Liver (tissue), 9 donors: Measurements from ENCODE around the gene CD7. TPM values are rescaled to one million over a fixed set of nuclear protein-coding genes. Genes with fewer than 3 reads are reported as not detected.

Experiments
- DNase-seq: peaks from one replicate; pipeline ENCODE4 v3.0.0-alpha.2; 2017; ENCODE audit warnings: low spot score
- H3K27ac ChIP-seq, 2 donors: one replicate each; pipeline ENCODE4 v1.7.0; 2013; ENCODE audit warnings: inconsistent platforms in 2 of 2, low read length in 2 of 2, control low read depth in 1 of 2, low read depth in 1 of 2, mild to moderate bottlenecking in 1 of 2
- H3K27me3 ChIP-seq, 4 donors: one replicate each; pipeline versions ENCODE4 v1.6.1 to v1.7.0; 2013; ENCODE audit warnings: low read length in 3 of 4, inconsistent platforms in 1 of 4, mild to moderate bottlenecking in 1 of 4, moderate library complexity in 1 of 4; ENCODE audit not compliant: control insufficient read depth in 4 of 4, insufficient read depth in 4 of 4
- H3K36me3 ChIP-seq, 4 donors: one replicate each; pipeline versions ENCODE4 v1.6.1 to v1.7.0; 2013; ENCODE audit warnings: low read length in 3 of 4, mild to moderate bottlenecking in 3 of 4, low read depth in 1 of 4, moderate library complexity in 1 of 4; ENCODE audit not compliant: control insufficient read depth in 4 of 4, insufficient read depth in 3 of 4
- H3K4me1 ChIP-seq, 4 donors: one replicate each; pipeline versions ENCODE4 v1.6.1 to v1.7.0; 2013; ENCODE audit warnings: low read length in 3 of 4, mild to moderate bottlenecking in 3 of 4, moderate library complexity in 1 of 4; ENCODE audit not compliant: control insufficient read depth in 4 of 4, insufficient read depth in 4 of 4
- H3K4me3 ChIP-seq, 3 donors: one replicate each; pipeline versions ENCODE4 v1.6.1 to v1.7.0; 2013; ENCODE audit warnings: low read length in 3 of 3, control low read depth in 1 of 3, low read depth in 1 of 3, mild to moderate bottlenecking in 1 of 3
- H3K9ac ChIP-seq, 2 donors: one replicate each; pipeline ENCODE4 v1.7.0; 2013; ENCODE audit warnings: low read length in 2 of 2, mild to moderate bottlenecking in 2 of 2, moderate library complexity in 2 of 2, control low read depth in 1 of 2, low read depth in 1 of 2
- H3K9me3 ChIP-seq, 4 donors: one replicate each; pipeline versions ENCODE4 v1.6.1 to v1.7.0; 2013; ENCODE audit warnings: low read length in 3 of 4; ENCODE audit not compliant: control insufficient read depth in 4 of 4
- EGR1 ChIP-seq, 2 donors: IDR thresholded peaks; 2 replicates each; pipeline ENCODE4 v1.6.1; 2016 to 2018; ENCODE audit warnings: antibody characterized with exemption in 2 of 2, low read depth in 2 of 2
- FOXA1 ChIP-seq: IDR thresholded peaks from 2 replicates; pipeline ENCODE4 v1.6.1; 2016; ENCODE audit warnings: antibody characterized with exemption
- FOXA2 ChIP-seq: IDR thresholded peaks from 2 replicates; pipeline ENCODE4 v1.6.1; 2016; ENCODE audit warnings: antibody characterized with exemption
- GABPA ChIP-seq, 2 donors: IDR thresholded peaks in 1 of 2; conservative IDR thresholded peaks in 1 of 2; 2 replicates each; pipeline ENCODE4 v1.6.1; 2016; ENCODE audit warnings: antibody characterized with exemption in 2 of 2, mild to moderate bottlenecking in 1 of 2, moderate library complexity in 1 of 2
- HNF4A ChIP-seq, 2 donors: conservative IDR thresholded peaks; 2 replicates each; pipeline ENCODE4 v1.6.1; 2016; ENCODE audit warnings: antibody characterized with exemption in 2 of 2, mild to moderate bottlenecking in 2 of 2
- HNF4G ChIP-seq: IDR thresholded peaks from 2 replicates; pipeline ENCODE4 v1.6.1; 2016; ENCODE audit warnings: antibody characterized with exemption
- JUND ChIP-seq, 2 donors: IDR thresholded peaks; 2 replicates each; pipeline ENCODE4 v1.6.1; 2016; ENCODE audit warnings: antibody characterized with exemption in 2 of 2
- MAX ChIP-seq: IDR thresholded peaks from 2 replicates; pipeline ENCODE4 v1.6.1; 2016; ENCODE audit warnings: antibody characterized with exemption
- NR2F2 ChIP-seq: IDR thresholded peaks from 2 replicates; pipeline ENCODE4 v1.6.1; 2016; ENCODE audit warnings: antibody characterized with exemption
- RAD21 ChIP-seq, 2 donors: IDR thresholded peaks; 2 replicates each; pipeline ENCODE4 v1.6.1; 2016; ENCODE audit warnings: antibody characterized with exemption in 2 of 2, mild to moderate bottlenecking in 2 of 2
- RXRA ChIP-seq, 2 donors: IDR thresholded peaks; 2 replicates each; pipeline ENCODE4 v1.6.1; 2017 to 2018; ENCODE audit warnings: antibody characterized with exemption in 2 of 2, mild to moderate bottlenecking in 1 of 2
- SP1 ChIP-seq: IDR thresholded peaks from 2 replicates; pipeline ENCODE4 v1.6.1; 2018; ENCODE audit warnings: antibody characterized with exemption, mild to moderate bottlenecking
- YY1 ChIP-seq: IDR thresholded peaks from 2 replicates; pipeline ENCODE4 v1.6.1; 2016; ENCODE audit warnings: antibody characterized with exemption, mild to moderate bottlenecking
- WGBS: extraction: QIAGEN DNeasy Blood & Tissue Kit; methylation state at CpG from one replicate; pipeline ENCODE4 v1.1.7; 2013; 5-methylcytosine and 5-hydroxymethylcytosine counted together
- polyA plus RNA-seq, 2 donors: library from polyadenylated mRNA; stranded (reverse) in 1 of 2; unstranded in 1 of 2; fragments of 200-250 nt in 1 of 2; fragments of >200 nt in 1 of 2; fragmentation: Nextera tagmentation in 1 of 2; extraction: Ambion mirVana in 1 of 2; gene quantifications; one replicate each; pipeline versions ENCODE4 v1.2.1 to v1.2.3, GENCODE V29; 2013 to 2015
- total RNA-seq, 2 donors: library from RNA; depleted of rRNA; stranded (reverse); fragments of >200 nt; gene quantifications; one replicate each; pipeline ENCODE4 v1.2.3, GENCODE V29; 2014
- TF ChIP-seq, protein P1 (sequence below): IDR thresholded peaks from 2 replicates; pipeline ENCODE4 v1.6.1; 2016; ENCODE audit warnings: antibody characterized with exemption, mild to moderate bottlenecking
- TF ChIP-seq, protein P2 (sequence below): IDR thresholded peaks from 2 replicates; pipeline ENCODE4 v1.6.1; 2016; ENCODE audit warnings: antibody characterized with exemption
- TF ChIP-seq, protein P3 (sequence below): IDR thresholded peaks from 2 replicates; pipeline ENCODE4 v1.6.1; 2016; ENCODE audit warnings: antibody characterized with exemption
- donor health status: healthy.
- donor health status: healthy.
- donor health status: healthy.
- donor health status: healthy.
- donor health status: healthy.

Gene CD7
- total and polyA plus RNA-seq, 4 donors, result 1.0 to 1.5 (median 1.4) TPM

DNA sequence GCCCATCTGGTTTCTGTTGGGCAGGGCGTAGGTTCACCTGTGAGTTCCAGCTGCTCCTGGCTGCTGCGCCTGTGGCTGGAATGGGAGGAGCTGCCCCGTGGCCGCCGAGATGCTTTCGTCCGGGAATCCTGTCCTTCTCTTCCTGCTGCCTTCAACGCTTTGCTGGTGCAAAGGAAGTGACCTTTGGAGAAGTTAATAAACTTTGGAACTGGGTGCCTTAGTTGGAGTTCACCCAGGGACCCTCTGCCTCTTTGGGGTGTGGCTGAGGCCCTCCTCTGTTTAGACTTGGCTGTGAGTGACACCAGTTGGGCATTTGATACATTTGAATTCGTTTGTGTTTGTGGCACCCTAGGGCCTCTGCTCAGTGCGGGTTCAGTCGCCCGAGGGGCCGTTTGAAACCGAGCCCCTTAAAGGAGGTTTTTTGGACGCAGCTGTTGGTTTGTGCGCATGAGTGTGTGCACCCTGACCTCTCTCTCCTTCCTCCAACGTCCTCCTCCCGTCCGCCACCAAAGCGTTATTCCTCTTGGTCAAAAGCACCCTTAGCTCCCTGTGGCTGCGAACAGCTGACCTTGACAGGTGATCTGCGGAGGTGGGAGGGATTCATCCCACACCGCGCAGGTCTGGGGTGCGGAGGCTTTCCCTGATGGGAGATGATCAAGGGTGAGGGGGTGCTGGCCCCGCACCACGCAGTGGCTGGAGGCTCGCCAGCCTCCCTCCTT is 25.1 kb upstream of the CD7 start:
- Histone ChIP-seq H3K27me3 (no peaks in the 10 kb centered on the region), H3K36me3 (no peaks in the 10 kb centered on the region), H3K9me3 (no peaks in the 10 kb centered on the region), H3K4me1 (peaks cover 0 to 8% (median 4%) of the 10 kb centered on the region in 4 donors), H3K4me3 (no peak overlapping the region), H3K27ac (no peak overlapping the region), H3K9ac (no peak overlapping the region)
- DNase-seq, result no peak
- WGBS, result 85% methylated on average over 28 of the region's 28 CpGs
- TF ChIP-seq GABPA (IDR thresholded peaks at IDR 0.05 in 1 of 2, conservative IDR thresholded peaks at IDR 0.05 in 1 of 2) (no peak), HNF4A (conservative IDR thresholded peaks at IDR 0.05) (no peak), RAD21 (IDR thresholded peaks at IDR 0.05) (no peak), YY1 (no peak), HNF4G (no peak), JUND (IDR thresholded peaks at IDR 0.05) (no peak), RXRA (IDR thresholded peaks at IDR 0.05) (no peak), FOXA1 (no peak), SP1 (no peak), EGR1 (IDR thresholded peaks at IDR 0.05; ENCODE audit: low read depth in 2 of 2) (no peak), NR2F2 (no peak), MAX (no peak)
- TF ChIP-seq, protein P1, sequence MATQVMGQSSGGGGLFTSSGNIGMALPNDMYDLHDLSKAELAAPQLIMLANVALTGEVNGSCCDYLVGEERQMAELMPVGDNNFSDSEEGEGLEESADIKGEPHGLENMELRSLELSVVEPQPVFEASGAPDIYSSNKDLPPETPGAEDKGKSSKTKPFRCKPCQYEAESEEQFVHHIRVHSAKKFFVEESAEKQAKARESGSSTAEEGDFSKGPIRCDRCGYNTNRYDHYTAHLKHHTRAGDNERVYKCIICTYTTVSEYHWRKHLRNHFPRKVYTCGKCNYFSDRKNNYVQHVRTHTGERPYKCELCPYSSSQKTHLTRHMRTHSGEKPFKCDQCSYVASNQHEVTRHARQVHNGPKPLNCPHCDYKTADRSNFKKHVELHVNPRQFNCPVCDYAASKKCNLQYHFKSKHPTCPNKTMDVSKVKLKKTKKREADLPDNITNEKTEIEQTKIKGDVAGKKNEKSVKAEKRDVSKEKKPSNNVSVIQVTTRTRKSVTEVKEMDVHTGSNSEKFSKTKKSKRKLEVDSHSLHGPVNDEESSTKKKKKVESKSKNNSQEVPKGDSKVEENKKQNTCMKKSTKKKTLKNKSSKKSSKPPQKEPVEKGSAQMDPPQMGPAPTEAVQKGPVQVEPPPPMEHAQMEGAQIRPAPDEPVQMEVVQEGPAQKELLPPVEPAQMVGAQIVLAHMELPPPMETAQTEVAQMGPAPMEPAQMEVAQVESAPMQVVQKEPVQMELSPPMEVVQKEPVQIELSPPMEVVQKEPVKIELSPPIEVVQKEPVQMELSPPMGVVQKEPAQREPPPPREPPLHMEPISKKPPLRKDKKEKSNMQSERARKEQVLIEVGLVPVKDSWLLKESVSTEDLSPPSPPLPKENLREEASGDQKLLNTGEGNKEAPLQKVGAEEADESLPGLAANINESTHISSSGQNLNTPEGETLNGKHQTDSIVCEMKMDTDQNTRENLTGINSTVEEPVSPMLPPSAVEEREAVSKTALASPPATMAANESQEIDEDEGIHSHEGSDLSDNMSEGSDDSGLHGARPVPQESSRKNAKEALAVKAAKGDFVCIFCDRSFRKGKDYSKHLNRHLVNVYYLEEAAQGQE, result no peak
- TF ChIP-seq, protein P2, sequence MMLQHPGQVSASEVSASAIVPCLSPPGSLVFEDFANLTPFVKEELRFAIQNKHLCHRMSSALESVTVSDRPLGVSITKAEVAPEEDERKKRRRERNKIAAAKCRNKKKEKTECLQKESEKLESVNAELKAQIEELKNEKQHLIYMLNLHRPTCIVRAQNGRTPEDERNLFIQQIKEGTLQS, result no peak
- TF ChIP-seq, protein P3, sequence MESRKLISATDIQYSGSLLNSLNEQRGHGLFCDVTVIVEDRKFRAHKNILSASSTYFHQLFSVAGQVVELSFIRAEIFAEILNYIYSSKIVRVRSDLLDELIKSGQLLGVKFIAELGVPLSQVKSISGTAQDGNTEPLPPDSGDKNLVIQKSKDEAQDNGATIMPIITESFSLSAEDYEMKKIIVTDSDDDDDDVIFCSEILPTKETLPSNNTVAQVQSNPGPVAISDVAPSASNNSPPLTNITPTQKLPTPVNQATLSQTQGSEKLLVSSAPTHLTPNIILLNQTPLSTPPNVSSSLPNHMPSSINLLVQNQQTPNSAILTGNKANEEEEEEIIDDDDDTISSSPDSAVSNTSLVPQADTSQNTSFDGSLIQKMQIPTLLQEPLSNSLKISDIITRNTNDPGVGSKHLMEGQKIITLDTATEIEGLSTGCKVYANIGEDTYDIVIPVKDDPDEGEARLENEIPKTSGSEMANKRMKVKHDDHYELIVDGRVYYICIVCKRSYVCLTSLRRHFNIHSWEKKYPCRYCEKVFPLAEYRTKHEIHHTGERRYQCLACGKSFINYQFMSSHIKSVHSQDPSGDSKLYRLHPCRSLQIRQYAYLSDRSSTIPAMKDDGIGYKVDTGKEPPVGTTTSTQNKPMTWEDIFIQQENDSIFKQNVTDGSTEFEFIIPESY, result no peak

- H3K27me3 ChIP-seq, result no peaks in the 10 kb centered on the region
- DNase-seq, result no peak
- H3K36me3 ChIP-seq, result no peaks in the 10 kb centered on the region
- peaks cover 0 to 10% (median 6%) of the 10 kb centered on the region in 4 donors for H3K4me1 ChIP-seq
- 58% methylated on average over 10 of the region's 10 CpGs for WGBS
- H3K9me3 ChIP-seq, result no peaks in the 10 kb centered on the region
- H3K9ac ChIP-seq, result no peak overlapping the region
- H3K4me3 ChIP-seq, result no peak overlapping the region
- no peak overlapping the region for H3K27ac ChIP-seq
- TF ChIP-seq RXRA (IDR thresholded peaks at IDR 0.05) (no peak), EGR1 (IDR thresholded peaks at IDR 0.05; ENCODE audit: low read depth in 2 of 2) (no peak), JUND (IDR thresholded peaks at IDR 0.05) (no peak), YY1 (no peak), MAX (no peak), FOXA2 (no peak)
- TF ChIP-seq, protein P3, result no peak
- TF ChIP-seq, protein P2, result no peak
- TF ChIP-seq, protein P1, result no peak
Observed at GRCh38 chr17:82339634-82340580, 22.5 kb upstream of the CD7 start.
